T-cell (primary cell): ENCODE measurements around the gene CYP4Z1. TPM values are rescaled to one million over a fixed set of nuclear protein-coding genes. Genes with fewer than 3 reads are reported as not detected.
"Not testable (repeated sequence)": the region's sequence is repeated elsewhere in the genome, so short reads cannot be mapped to it uniquely, and the experiment has no call there.

ENCODE experiments used
- ATAC-seq, 4 experiments: fragments of 200-7000 bp in 3 of 4; fragments of 150-1000 bp in 1 of 4; cut with Tn5 transposase; replicated peaks in 1 of 4; 1 replicate in 3 of 4; 2 replicates in 1 of 4; pipeline ENCODE4 v1.10.0; 2021; ENCODE audit warnings: moderate library complexity in 3 of 4, mild to moderate bottlenecking in 2 of 4, moderate number of reproducible peaks in 1 of 4
- CTCF ChIA-PET, 2 donors: fragments of 300-600 bp; sonication (Branson Sonifier 250); formaldehyde crosslinking; loops; one replicate each; lab custom pipeline; 2022; ENCODE audit warnings: antibody characterized with exemption in 2 of 2; lab: Charles Lee
- POLR2A ChIA-PET, 2 donors: fragments of 300-600 bp; sonication (Branson Sonifier 250); formaldehyde crosslinking; loops; one replicate each; lab custom pipeline; 2022; ENCODE audit warnings: antibody characterized with exemption in 2 of 2; lab: Charles Lee
- DNase-seq, 35 experiments: peaks; one replicate each; pipeline versions ENCODE4 v3.0.0 to v3.0.0-alpha.2; 2013 to 2023
- H3K27ac ChIP-seq: one replicate; pipeline ENCODE4 v1.5.1; 2013; ENCODE audit warnings: low read length
- H3K27me3 ChIP-seq, 2 experiments: replicated peaks in 1 of 2; 1 replicate in 1 of 2; 2 replicates in 1 of 2; pipeline versions ENCODE4 v1.6.1 to v1.7.0; 2013; ENCODE audit warnings: low read length in 1 of 2, mixed read lengths in 1 of 2; ENCODE audit not compliant: control insufficient read depth in 2 of 2, insufficient read depth in 2 of 2; ENCODE audit errors: extremely low read depth in 1 of 2
- H3K36me3 ChIP-seq, 2 donors: 1 replicate in 1 of 2; 2 replicates in 1 of 2; pipeline versions ENCODE4 v1.6.1 to v1.7.0; 2013; ENCODE audit warnings: low read length in 1 of 2; ENCODE audit not compliant: control insufficient read depth in 2 of 2, insufficient read depth in 1 of 2; ENCODE audit errors: extremely low read depth in 1 of 2
- H3K4me1 ChIP-seq, 2 experiments: 1 replicate in 1 of 2; 2 replicates in 1 of 2; pipeline versions ENCODE4 v1.6.1 to v1.7.0; 2013; ENCODE audit warnings: low read length in 2 of 2, mixed read lengths in 1 of 2; ENCODE audit not compliant: insufficient read depth in 2 of 2, control insufficient read depth in 1 of 2; ENCODE audit errors: extremely low read depth in 1 of 2
- H3K4me3 ChIP-seq, 2 donors: 1 replicate in 1 of 2; 2 replicates in 1 of 2; pipeline versions ENCODE4 v1.5.1 to v1.7.0; 2013; ENCODE audit warnings: mild to moderate bottlenecking in 2 of 2, low read length in 1 of 2, moderate library complexity in 1 of 2; ENCODE audit not compliant: control insufficient read depth in 1 of 2; ENCODE audit errors: extremely low read depth in 1 of 2
- H3K9me3 ChIP-seq: 2 replicates; pipeline ENCODE4 v1.7.0; 2013
- H3K27ac Mint-ChIP-seq, 2 donors: one replicate each; pipeline ENCODE4 v1.8.0; 2020 to 2021; ENCODE audit warnings: mild to moderate bottlenecking in 2 of 2, mixed read lengths in 2 of 2
- H3K27me3 Mint-ChIP-seq, 2 donors: one replicate each; pipeline ENCODE4 v1.8.0; 2021 to 2022; ENCODE audit warnings: mixed read lengths in 2 of 2
- H3K36me3 Mint-ChIP-seq: one replicate; pipeline ENCODE4 v1.8.0; 2021; ENCODE audit warnings: mixed read lengths
- H3K4me1 Mint-ChIP-seq, 3 donors: one replicate each; pipeline ENCODE4 v1.8.0; 2020 to 2022; ENCODE audit warnings: mixed read lengths in 3 of 3, mild to moderate bottlenecking in 1 of 3
- H3K4me3 Mint-ChIP-seq, 3 donors: one replicate each; pipeline ENCODE4 v1.8.0; 2020 to 2022; ENCODE audit warnings: mild to moderate bottlenecking in 3 of 3, mixed read lengths in 3 of 3, moderate library complexity in 3 of 3
- H3K9me3 Mint-ChIP-seq, 3 donors: one replicate each; pipeline ENCODE4 v1.8.0; 2020 to 2022; ENCODE audit warnings: mixed read lengths in 3 of 3
- WGBS: methylation state at CpG from one replicate; pipeline ENCODE4 v1.1.5; 2013; ENCODE audit warnings: missing lambda C conversion rate; ENCODE audit not compliant: insufficient coverage; 5-methylcytosine and 5-hydroxymethylcytosine counted together
- total RNA-seq, 35 experiments: library from RNA in 6 of 35; stranded (reverse) in 6 of 35; fragments of 120-200 nt in 1 of 35; gene quantifications; one replicate each; pipeline versions ENCODE4 v1.2.1 to v1.2.4 and lab custom pipeline; 2013 to 2026

CYP4Z1 gene
- total RNA-seq, 5 donors from 2014 or later (not counting 1 experiment from before 2014, with no cell fraction given), result not detected

- no CpG with 5 or more reads among the region's 4 CpGs for WGBS
- H3K9me3 Mint-ChIP-seq, result no peaks in the 10 kb centered on the region
- H3K4me3 ChIP-seq, result no peak within 1 kb of the TSS
- DNase-seq (no peak), ATAC-seq (no peak)
- H3K27ac ChIP-seq, result no peak within 1 kb of the TSS
- CTCF ChIA-PET, result no interaction called here
- H3K4me3 Mint-ChIP-seq, result no peak within 1 kb of the TSS
- no peaks in the 10 kb centered on the region for H3K36me3 Mint-ChIP-seq
- H3K27ac Mint-ChIP-seq, result no peak within 1 kb of the TSS
- H3K9me3 ChIP-seq, result no peaks in the 10 kb centered on the region
- H3K27me3 ChIP-seq, result peaks cover 0 to 7% of the 10 kb centered on the region in 2 experiments
- H3K27me3 Mint-ChIP-seq, result peaks cover 4 to 9% of the 10 kb centered on the region in 2 donors
- H3K4me1 Mint-ChIP-seq, result no peaks in the 10 kb centered on the region
- no peaks in the 10 kb centered on the region for H3K36me3 ChIP-seq
- H3K4me1 ChIP-seq, result no peaks in the 10 kb centered on the region
- POLR2A ChIA-PET, result no interaction called here
These were observed 70.2 kb downstream of the CYP4Z1 start, which contains the start of gene CYP4A22 for GRCh38 chr1:47137198-47137597. Gene CYP4A22, plus strand, starts transcription at chr1:47137441. Its CDS starts 45 bp downstream, at chr1:47137486.

GRCh38 chr1:47137925-47138615 lies 71.0 kb downstream of the CYP4Z1 start:
- H3K27me3 Mint-ChIP-seq, result peaks cover 4 to 8% of the 10 kb centered on the region in 2 donors
- ATAC-seq (no peak), DNase-seq (no peak)
- no peaks in the 10 kb centered on the region for H3K36me3 Mint-ChIP-seq
- H3K27ac Mint-ChIP-seq, result no peak overlapping the region
- H3K4me1 ChIP-seq, result no peaks in the 10 kb centered on the region
- H3K4me1 Mint-ChIP-seq, result no peaks in the 10 kb centered on the region
- no peak overlapping the region for H3K4me3 Mint-ChIP-seq
- no peak overlapping the region for H3K27ac ChIP-seq
- no peaks in the 10 kb centered on the region for H3K36me3 ChIP-seq
- H3K27me3 ChIP-seq, result peaks cover 0 to 7% of the 10 kb centered on the region in 2 experiments
- ChIA-PET CTCF (no interaction called here), POLR2A (no interaction called here)
- H3K9me3 Mint-ChIP-seq, result no peaks in the 10 kb centered on the region
- H3K9me3 ChIP-seq, result no peaks in the 10 kb centered on the region
- WGBS, result 95% methylated on average over 3 of the region's 5 CpGs
- H3K4me3 ChIP-seq, result no peak overlapping the region

- H3K9me3 Mint-ChIP-seq, ATAC-seq: not testable (repeated sequence)
These were observed 73.3 kb downstream of the CYP4Z1 start for GRCh38 chr1:47140358-47140757.

GRCh38 chr1:47143654-47144053 lies 76.6 kb downstream of the CYP4Z1 start:
- H3K9me3 Mint-ChIP-seq, H3K36me3 ChIP-seq, H3K27me3 ChIP-seq, POLR2A ChIA-PET, ATAC-seq, H3K4me3 ChIP-seq, H3K36me3 Mint-ChIP-seq, H3K4me1 ChIP-seq, CTCF ChIA-PET, H3K4me1 Mint-ChIP-seq, H3K4me3 Mint-ChIP-seq, H3K9me3 ChIP-seq, DNase-seq, H3K27ac Mint-ChIP-seq, H3K27ac ChIP-seq: not testable (repeated sequence)
- peaks cover 10 to 12% of the 10 kb centered on the region in 2 donors for H3K27me3 Mint-ChIP-seq
- WGBS, result 92% methylated on average over 4 of the region's 6 CpGs

More at GRCh38 chr1:47140358-47140757, 73.3 kb downstream of the CYP4Z1 start:
- H3K4me3 ChIP-seq, H3K27me3 Mint-ChIP-seq, H3K4me3 Mint-ChIP-seq, H3K36me3 ChIP-seq, POLR2A ChIA-PET, H3K27me3 ChIP-seq, H3K4me1 Mint-ChIP-seq, CTCF ChIA-PET, H3K9me3 ChIP-seq, H3K4me1 ChIP-seq, H3K27ac Mint-ChIP-seq, H3K27ac ChIP-seq, H3K36me3 Mint-ChIP-seq, DNase-seq: not testable (repeated sequence)
- WGBS, result 40% methylated on average over 1 of the region's 3 CpGs

GRCh38 chr1:47146495-47146894 lies 79.5 kb downstream of the CYP4Z1 start:
- H3K9me3 ChIP-seq, H3K27ac Mint-ChIP-seq, H3K4me1 Mint-ChIP-seq, H3K4me1 ChIP-seq, POLR2A ChIA-PET, H3K36me3 Mint-ChIP-seq, DNase-seq, ATAC-seq, H3K36me3 ChIP-seq, CTCF ChIA-PET, H3K4me3 Mint-ChIP-seq, H3K27ac ChIP-seq, H3K4me3 ChIP-seq, H3K9me3 Mint-ChIP-seq: not testable (repeated sequence)
- WGBS, result no CpG with 5 or more reads among the region's 1 CpG
- H3K27me3 Mint-ChIP-seq, result peaks cover 32 to 33% of the 10 kb centered on the region in 2 donors
- peaks cover 0 to 15% of the 10 kb centered on the region in 2 experiments for H3K27me3 ChIP-seq

- peaks cover 0 to 18% of the 10 kb centered on the region in 2 experiments for H3K27me3 ChIP-seq
- no peak for ATAC-seq
These were observed 80.2 kb downstream of the CYP4Z1 start for GRCh38 chr1:47147047-47147785.

More at GRCh38 chr1:47147047-47147785, 80.2 kb downstream of the CYP4Z1 start:
- 53% methylated on average over 4 of the region's 6 CpGs for WGBS
- Mint-ChIP-seq H3K9me3 (no peaks in the 10 kb centered on the region), H3K27me3 (peaks cover 34 to 39% of the 10 kb centered on the region in 2 donors), H3K4me3 (no peak overlapping the region), H3K36me3 (no peaks in the 10 kb centered on the region), H3K4me1 (no peaks in the 10 kb centered on the region), H3K27ac (no peak overlapping the region)
- POLR2A ChIA-PET, result no interaction called here
- Histone ChIP-seq H3K36me3 (no peaks in the 10 kb centered on the region), H3K4me3 (no peak overlapping the region), H3K27ac (no peak overlapping the region), H3K4me1 (no peaks in the 10 kb centered on the region), H3K9me3 (no peaks in the 10 kb centered on the region)
- CTCF ChIA-PET, result no interaction called here
- DNase-seq, result no peak
